ENCODE measurements around the gene PIK3R1. TPM values are rescaled to one million over a fixed set of nuclear protein-coding genes. Genes with fewer than 3 reads are reported as not detected.
A peak's percentile ranks its signal among the peaks of the same experiment; 100 is the strongest.

Gene PIK3R1
- total RNA-seq, 4 donors from 2014 or later, result 44.9 to 222 (median 81.6) TPM

- WGBS, 2 donors (ENCODE audit: low coverage in 1 of 2), result 51 to 60% methylated on average over 3 to 7 of the region's 7 CpGs
- Histone ChIP-seq H3K9me3 (no peaks in the 10 kb centered on the region), H3K4me1 (no peaks in the 10 kb centered on the region), H3K4me3 (no peak overlapping the region), H3K36me3 (no peaks in the 10 kb centered on the region), H3K27ac (no peak overlapping the region), H3K27me3 (no peaks in the 10 kb centered on the region)
- TF ChIP-seq POLR2A (IDR thresholded peaks at IDR 0.05) (no peak), POLR2AphosphoS5 (IDR thresholded peaks at IDR 0.05) (no peak), EP300 (IDR thresholded peaks at IDR 0.05; ENCODE audit: low read depth) (no peak), CTCF (IDR thresholded peaks at IDR 0.05) (no peak)
- DNase-seq, result no peak
- intact Hi-C loops (cut with DNase I; ENCODE audit: low total_unique reads), result no loop called here
- in situ Hi-C loops (cut with MboI; ENCODE audit: low pct_ligation_motif_present in 1 of 4, low pct_unique_long_range_greater_than_20kb in 1 of 4, low sequenced_read_pairs in 3 of 4), result no loop called here
These were observed 90.9 kb downstream of the PIK3R1 start for GRCh38 chr5:68306361-68307014.

GRCh38 chr5:68313336-68313735, 97.8 kb downstream of the PIK3R1 start:
- H3K4me3 ChIP-seq, result no peak overlapping the region
- H3K27ac ChIP-seq, result no peak overlapping the region
- TF ChIP-seq EP300 (IDR thresholded peaks at IDR 0.05; ENCODE audit: low read depth) (no peak), CTCF (IDR thresholded peaks at IDR 0.05) (no peak), POLR2AphosphoS5 (IDR thresholded peaks at IDR 0.05) (no peak), POLR2A (IDR thresholded peaks at IDR 0.05) (no peak)
- in situ Hi-C loops (cut with MboI; ENCODE audit: low pct_ligation_motif_present in 1 of 4, low pct_unique_long_range_greater_than_20kb in 1 of 4, low sequenced_read_pairs in 3 of 4), result no loop called here
- no peaks in the 10 kb centered on the region for H3K4me1 ChIP-seq
- no peaks in the 10 kb centered on the region for H3K36me3 ChIP-seq
- intact Hi-C loops (cut with DNase I; ENCODE audit: low total_unique reads), result no loop called here
- WGBS, 2 donors (ENCODE audit: low coverage in 1 of 2), result 46 to 50% methylated on average over 2 of the region's 2 CpGs
- no peaks in the 10 kb centered on the region for H3K9me3 ChIP-seq
- no peaks in the 10 kb centered on the region for H3K27me3 ChIP-seq
- no peak for DNase-seq

- no peaks in the 10 kb centered on the region for H3K27me3 ChIP-seq
- no peaks in the 10 kb centered on the region for H3K9me3 ChIP-seq
- H3K4me3 ChIP-seq, result no peak overlapping the region
- intact Hi-C loops (cut with DNase I; ENCODE audit: low total_unique reads) (no loop called here), in situ Hi-C loops (cut with MboI; ENCODE audit: low pct_ligation_motif_present in 1 of 4, low pct_unique_long_range_greater_than_20kb in 1 of 4, low sequenced_read_pairs in 3 of 4) (no loop called here)
- 81 to 82% methylated on average over 2 of the region's 2 CpGs for WGBS, 2 donors (ENCODE audit: low coverage in 1 of 2)
- H3K27ac ChIP-seq, result no peak overlapping the region
- no peaks in the 10 kb centered on the region for H3K36me3 ChIP-seq
- DNase-seq, result no peak
- H3K4me1 ChIP-seq, result peaks cover 0 to 7% (median 2%) of the 10 kb centered on the region in 4 donors
- TF ChIP-seq EP300 (IDR thresholded peaks at IDR 0.05; ENCODE audit: low read depth) (no peak), POLR2AphosphoS5 (IDR thresholded peaks at IDR 0.05) (no peak), CTCF (IDR thresholded peaks at IDR 0.05) (no peak), POLR2A (IDR thresholded peaks at IDR 0.05) (no peak)
These were observed 98.9 kb downstream of the PIK3R1 start for GRCh38 chr5:68314465-68314864.

GRCh38 chr5:68315679-68316271, 100.2 kb downstream of the PIK3R1 start:
- 63% methylated on average over 6 of the region's 6 CpGs; no CpG with 5 or more reads in 1 of the 2 donors for WGBS, 2 donors (ENCODE audit: low coverage in 1 of 2)
- Histone ChIP-seq H3K9me3 (no peaks in the 10 kb centered on the region), H3K4me3 (no peak overlapping the region), H3K4me1 (peaks cover 0 to 20% (median 14%) of the 10 kb centered on the region in 4 donors), H3K27ac (no peak overlapping the region), H3K36me3 (no peaks in the 10 kb centered on the region), H3K27me3 (no peaks in the 10 kb centered on the region)
- intact Hi-C loops (cut with DNase I; ENCODE audit: low total_unique reads), result no loop called here
- in situ Hi-C loops (cut with MboI; ENCODE audit: low pct_ligation_motif_present in 1 of 4, low pct_unique_long_range_greater_than_20kb in 1 of 4, low sequenced_read_pairs in 3 of 4), result no loop called here
- TF ChIP-seq EP300 (IDR thresholded peaks at IDR 0.05; ENCODE audit: low read depth) (no peak), CTCF (IDR thresholded peaks at IDR 0.05) (no peak), POLR2A (IDR thresholded peaks at IDR 0.05) (no peak), POLR2AphosphoS5 (IDR thresholded peaks at IDR 0.05) (no peak)
- DNase-seq, result peak; percentile 24
